Left ventricle myocardium inferior (tissue), 1 donor: ENCODE data around the gene TMEM80. TPM values are rescaled to one million over a fixed set of nuclear protein-coding genes. Genes with fewer than 3 reads are reported as not detected.
A peak's percentile ranks its signal among the peaks of the same experiment; 100 is the strongest.

ENCODE experiments used
- DNase-seq: peaks from one replicate; pipeline ENCODE4 v3.0.0-alpha.2; 2020
- H3K27ac ChIP-seq: fragments of 200-600 bp; replicated peaks from 2 replicates; pipeline ENCODE4 v1.8.0; 2021
- H3K27me3 ChIP-seq: fragments of 200-600 bp; 2 replicates; pipeline ENCODE4 v1.8.0; 2021; ENCODE audit warnings: low read depth
- H3K36me3 ChIP-seq: fragments of 200-600 bp; 2 replicates; pipeline ENCODE4 v1.8.0; 2021
- H3K4me1 ChIP-seq: fragments of 200-600 bp; 2 replicates; pipeline ENCODE4 v1.8.0; 2021
- H3K4me3 ChIP-seq: fragments of 200-600 bp; 2 replicates; pipeline ENCODE4 v1.8.0; 2021; ENCODE audit warnings: mild to moderate bottlenecking, moderate library complexity
- H3K9me3 ChIP-seq: fragments of 200-600 bp; replicated peaks from 2 replicates; pipeline ENCODE4 v1.8.0; 2021
- intact Hi-C: fragments of 100-400 bp; cut with micrococcal nuclease; formaldehyde crosslinking; loops from one replicate; pipeline ENCODE4 v1.11.0; 2022
- total RNA-seq: library from RNA; stranded (reverse); fragmentation: NEBNext Ultra II Directional; extraction: Animal tissue kit (Norgen Biotek cat#: 25700); gene quantifications from one replicate; pipeline ENCODE4 v1.2.1, GENCODE V29; 2021
- TF ChIP-seq, protein P1 (sequence below): fragments of 200-600 bp; IDR thresholded peaks from 2 replicates; pipeline ENCODE4 v1.8.0; 2021; ENCODE audit warnings: antibody characterized with exemption, mild to moderate bottlenecking, borderline replicate concordance
- donor health status: DM: no; HTN: yes; CAD: no; lungs with severe emphysema.

TMEM80 gene
- total RNA-seq, 1 donor from 2014 or later = 10.3 TPM

DNA sequence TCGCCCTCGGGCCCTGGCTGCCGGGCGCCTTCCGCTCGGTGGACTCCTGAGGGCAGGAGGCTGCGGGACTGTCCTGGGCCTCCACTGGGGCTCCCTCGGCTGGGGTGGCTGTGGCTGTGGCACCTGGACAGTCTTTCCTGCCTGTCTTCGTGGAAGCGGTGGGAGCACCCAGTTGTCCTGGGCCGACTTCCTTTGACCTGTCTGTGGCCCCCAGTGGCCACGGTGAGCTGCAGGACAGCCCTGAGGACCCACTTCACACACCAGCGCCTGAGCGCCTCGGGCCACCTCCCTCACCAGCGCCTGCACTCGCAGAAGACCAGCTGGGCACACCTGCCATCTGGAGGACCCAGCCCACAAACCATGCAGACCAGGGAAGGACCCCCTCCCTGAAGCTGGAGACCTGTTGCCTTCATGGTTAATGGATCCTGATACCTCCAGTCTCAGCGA, 8.6 kb downstream of the TMEM80 start:
- DNase-seq = no peak
- peaks cover 30% of the 10 kb centered on the region for H3K36me3 ChIP-seq
- H3K27ac ChIP-seq = no peak overlapping the region
- H3K9me3 ChIP-seq = no peaks in the 10 kb centered on the region
- H3K27me3 ChIP-seq = peaks cover 36% of the 10 kb centered on the region
- H3K4me3 ChIP-seq = no peak overlapping the region
- TF ChIP-seq, protein P1, sequence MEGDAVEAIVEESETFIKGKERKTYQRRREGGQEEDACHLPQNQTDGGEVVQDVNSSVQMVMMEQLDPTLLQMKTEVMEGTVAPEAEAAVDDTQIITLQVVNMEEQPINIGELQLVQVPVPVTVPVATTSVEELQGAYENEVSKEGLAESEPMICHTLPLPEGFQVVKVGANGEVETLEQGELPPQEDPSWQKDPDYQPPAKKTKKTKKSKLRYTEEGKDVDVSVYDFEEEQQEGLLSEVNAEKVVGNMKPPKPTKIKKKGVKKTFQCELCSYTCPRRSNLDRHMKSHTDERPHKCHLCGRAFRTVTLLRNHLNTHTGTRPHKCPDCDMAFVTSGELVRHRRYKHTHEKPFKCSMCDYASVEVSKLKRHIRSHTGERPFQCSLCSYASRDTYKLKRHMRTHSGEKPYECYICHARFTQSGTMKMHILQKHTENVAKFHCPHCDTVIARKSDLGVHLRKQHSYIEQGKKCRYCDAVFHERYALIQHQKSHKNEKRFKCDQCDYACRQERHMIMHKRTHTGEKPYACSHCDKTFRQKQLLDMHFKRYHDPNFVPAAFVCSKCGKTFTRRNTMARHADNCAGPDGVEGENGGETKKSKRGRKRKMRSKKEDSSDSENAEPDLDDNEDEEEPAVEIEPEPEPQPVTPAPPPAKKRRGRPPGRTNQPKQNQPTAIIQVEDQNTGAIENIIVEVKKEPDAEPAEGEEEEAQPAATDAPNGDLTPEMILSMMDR = no peak
- intact Hi-C loops = no loop called here
- peaks cover 35% of the 10 kb centered on the region for H3K4me1 ChIP-seq

DNA sequence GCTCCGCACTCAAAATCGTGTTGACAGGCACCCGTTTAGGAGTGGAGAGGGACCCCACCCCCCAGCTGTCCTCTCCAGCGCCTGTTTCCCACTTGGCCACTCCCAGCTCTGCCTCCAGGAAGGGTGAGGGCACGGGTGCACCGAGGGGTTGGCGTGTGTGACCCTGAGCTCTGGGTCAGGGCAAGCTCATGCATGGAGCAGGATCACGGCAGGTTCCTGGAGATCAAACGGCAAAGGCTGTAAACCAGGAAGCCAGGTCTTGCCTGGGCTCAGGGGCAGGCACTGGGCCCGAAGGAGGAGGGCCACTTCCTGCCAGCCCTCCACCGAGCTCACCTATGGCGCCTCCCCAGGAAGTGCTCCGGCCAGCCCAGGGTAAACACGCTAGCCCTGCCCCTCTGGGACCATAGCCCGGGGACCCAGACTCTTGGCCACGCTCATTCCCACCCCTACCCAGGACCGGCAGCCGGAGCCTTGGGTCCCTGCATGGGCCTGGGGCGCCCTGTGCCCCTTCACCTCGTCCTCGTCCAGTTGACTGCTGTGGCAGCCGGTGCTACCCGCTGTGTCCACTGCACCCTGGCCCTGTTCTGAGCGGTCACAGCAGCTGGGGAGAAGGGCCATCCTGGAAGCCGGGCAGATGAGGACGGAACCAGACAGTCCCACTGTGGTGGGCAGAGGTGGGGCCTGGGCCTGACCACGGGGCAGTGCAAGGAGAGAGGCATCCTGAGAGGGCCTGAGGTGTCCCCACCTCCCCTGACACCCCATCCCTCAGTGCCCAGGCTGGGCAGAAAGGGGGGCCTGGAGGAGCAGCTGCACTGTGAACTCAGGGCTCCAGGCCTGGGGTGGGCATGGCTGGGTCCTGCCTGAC, 9.4 kb downstream of the TMEM80 start:
- H3K4me3 ChIP-seq = peak overlapping the region; percentile 64
- TF ChIP-seq, protein P1 = no peak
- no peaks in the 10 kb centered on the region for H3K9me3 ChIP-seq
- DNase-seq = no peak
- H3K27me3 ChIP-seq = peaks cover 44% of the 10 kb centered on the region
- peaks cover 24% of the 10 kb centered on the region for H3K36me3 ChIP-seq
- peaks cover 36% of the 10 kb centered on the region for H3K4me1 ChIP-seq
- intact Hi-C loops = no loop called here
- peak overlapping the region; percentile 56 for H3K27ac ChIP-seq

DNA sequence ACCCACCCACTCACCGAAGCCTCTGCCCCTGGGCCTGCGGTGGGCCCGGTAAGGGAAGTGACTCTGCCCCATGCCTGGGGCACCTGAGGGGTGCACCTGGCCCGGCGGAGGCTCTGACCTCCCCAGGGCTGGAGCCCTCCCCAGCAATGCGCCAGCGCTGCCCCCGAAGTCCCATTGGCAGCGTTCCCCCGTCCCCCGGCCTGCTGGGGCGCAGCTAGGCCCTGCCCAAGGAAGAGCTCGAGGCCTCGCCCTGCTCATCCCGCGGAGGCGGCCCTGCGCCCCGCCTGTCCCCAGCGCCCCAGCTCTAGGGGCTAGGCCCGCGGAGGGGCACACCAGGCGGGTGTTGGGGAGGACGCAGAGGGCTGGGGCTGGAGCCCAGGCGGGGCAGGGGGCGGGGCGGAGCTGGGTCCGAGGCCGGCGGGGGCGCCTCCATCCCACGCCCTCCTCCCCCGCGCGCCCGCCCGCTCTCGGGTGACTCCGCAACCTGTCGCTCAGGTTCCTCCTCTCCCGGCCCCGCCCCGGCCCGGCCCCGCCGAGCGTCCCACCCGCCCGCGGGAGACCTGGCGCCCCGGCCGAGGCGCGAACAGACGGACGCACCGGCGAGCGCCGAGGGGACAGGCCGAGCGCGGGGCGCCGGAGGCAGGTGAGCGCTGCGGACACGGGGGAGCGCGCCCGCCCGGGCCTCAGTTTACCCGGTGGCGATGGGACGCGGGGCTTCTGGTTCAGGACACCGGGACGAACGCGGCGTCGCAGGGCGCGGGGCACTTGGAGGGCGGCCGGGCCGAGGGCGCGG, 10.2 kb downstream of the TMEM80 start, which contains the start of gene EPS8L2:
Gene EPS8L2 (plus strand): TSS at position 586 of the 793 bp plus-strand sequence. CDS start 3,177 bp downstream, outside the sequence.
- Histone ChIP-seq H3K27me3 (peaks cover 52% of the 10 kb centered on the region), H3K27ac (peak within 1 kb of the TSS; percentile 56), H3K4me1 (peaks cover 45% of the 10 kb centered on the region), H3K36me3 (peaks cover 17% of the 10 kb centered on the region), H3K4me3 (peak within 1 kb of the TSS; percentile 64), H3K9me3 (no peaks in the 10 kb centered on the region)
- DNase-seq = no peak
- intact Hi-C loops = no loop called here
- TF ChIP-seq, protein P1 = no peak

DNA sequence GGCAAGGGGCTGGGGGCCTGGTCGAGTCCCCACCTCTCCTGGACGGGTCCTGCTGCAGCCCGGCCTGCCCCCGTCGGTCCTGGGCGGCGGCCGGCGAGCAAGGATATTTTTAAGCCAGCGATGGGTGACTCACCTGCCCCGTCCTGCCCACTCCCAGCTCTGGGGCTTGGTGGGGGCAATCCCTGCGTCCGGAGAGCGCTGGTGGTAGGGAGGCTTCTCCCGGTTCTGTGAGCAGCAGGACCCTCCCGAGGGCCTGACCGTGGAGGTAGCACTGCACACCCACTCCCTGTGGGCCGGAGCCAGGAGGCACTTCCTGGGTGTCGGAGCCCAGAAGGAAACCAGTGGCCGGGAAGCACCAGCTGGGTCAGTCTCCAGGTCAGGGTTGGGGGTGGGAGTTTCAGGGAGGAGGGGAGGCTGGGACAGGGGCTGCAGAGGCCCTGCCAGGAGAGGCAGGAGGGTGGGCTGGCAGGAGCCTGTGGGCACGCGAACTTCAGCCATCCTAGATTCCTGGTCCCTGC, 10.9 kb downstream of the TMEM80 start:
- Histone ChIP-seq H3K4me3 (peak overlapping the region; percentile 64), H3K4me1 (peaks cover 45% of the 10 kb centered on the region), H3K27me3 (peaks cover 57% of the 10 kb centered on the region), H3K27ac (peak overlapping the region; percentile 56), H3K36me3 (peaks cover 15% of the 10 kb centered on the region), H3K9me3 (no peaks in the 10 kb centered on the region)
- DNase-seq = no peak
- TF ChIP-seq, protein P1 = no peak
- intact Hi-C loops = no loop called here
